Spleen (tissue), 11 donors: ENCODE data around the gene C12orf43. TPM values are rescaled to one million over a fixed set of nuclear protein-coding genes. Genes with fewer than 3 reads are reported as not detected.

Source experiments
- DNase-seq: peaks from one replicate; pipeline ENCODE4 v3.0.0-alpha.2; 2020
- H3K27ac ChIP-seq, 8 donors: fragments of 200-600 bp; sonication (generic) in 7 of 8; 1 replicate in 4 of 8; 2 replicates in 4 of 8; pipeline versions ENCODE4 v1.5.0 to v1.8.0; 2016 to 2021; ENCODE audit warnings: inconsistent platforms in 4 of 8, mild to moderate bottlenecking in 4 of 8, moderate library complexity in 1 of 8
- H3K27me3 ChIP-seq, 7 donors: fragments of 200-600 bp; sonication (generic) in 6 of 7; replicated peaks in 1 of 7; 1 replicate in 4 of 7; 2 replicates in 3 of 7; pipeline versions ENCODE4 v1.5.0 to v1.8.0; 2016 to 2021; ENCODE audit warnings: inconsistent platforms in 3 of 7, mild to moderate bottlenecking in 1 of 7
- H3K36me3 ChIP-seq, 6 donors: fragments of 200-600 bp; sonication (generic) in 5 of 6; 1 replicate in 4 of 6; 2 replicates in 2 of 6; pipeline versions ENCODE4 v1.5.0 to v1.8.0; 2016 to 2021; ENCODE audit warnings: inconsistent platforms in 2 of 6
- H3K4me1 ChIP-seq, 6 donors: fragments of 200-600 bp; sonication (generic) in 5 of 6; 1 replicate in 3 of 6; 2 replicates in 3 of 6; pipeline versions ENCODE4 v1.5.0 to v1.8.0; 2016 to 2021; ENCODE audit warnings: inconsistent platforms in 3 of 6
- H3K4me3 ChIP-seq, 8 donors: fragments of 200-600 bp; sonication (generic) in 7 of 8; 1 replicate in 4 of 8; 2 replicates in 4 of 8; pipeline versions ENCODE4 v1.5.0 to v1.8.0; 2016 to 2021; ENCODE audit warnings: inconsistent platforms in 4 of 8, mild to moderate bottlenecking in 4 of 8, moderate library complexity in 2 of 8
- H3K9me3 ChIP-seq, 8 donors: fragments of 200-600 bp; sonication (generic) in 7 of 8; 1 replicate in 4 of 8; 2 replicates in 4 of 8; pipeline versions ENCODE4 v1.5.0 to v1.8.0; 2016 to 2021; ENCODE audit warnings: inconsistent platforms in 4 of 8
- CTCF ChIP-seq, 11 experiments: fragments of 200-600 bp in 7 of 11; fragments of 450-650 bp in 4 of 11; sonication (generic) in 4 of 11; IDR thresholded peaks in 8 of 11; conservative IDR thresholded peaks in 3 of 11; 1 replicate in 7 of 11; 2 replicates in 4 of 11; pipeline versions ENCODE4 v1.4.0 to v1.8.0; 2016 to 2021; ENCODE audit warnings: antibody characterized with exemption in 11 of 11, inconsistent platforms in 4 of 11, mild to moderate bottlenecking in 1 of 11
- POLR2A ChIP-seq, 3 donors: fragments of 450-650 bp; IDR thresholded peaks; one replicate each; pipeline ENCODE4 v1.5.1; 2017; ENCODE audit warnings: antibody characterized with exemption in 3 of 3, mild to moderate bottlenecking in 1 of 3
- POLR2AphosphoS5 ChIP-seq, 3 donors: sonication (generic); formaldehyde crosslinking; IDR thresholded peaks; one replicate each; pipeline ENCODE4 v1.5.1; 2017; ENCODE audit warnings: antibody characterized with exemption in 3 of 3
- WGBS, 5 donors: extraction: QIAGEN DNeasy Blood & Tissue Kit in 3 of 5; methylation state at CpG; one replicate each; pipeline versions ENCODE4 v1.1.5 to v1.1.7; 2013 to 2018; 5-methylcytosine and 5-hydroxymethylcytosine counted together
- intact Hi-C: fragments of 100-400 bp; cut with DNase I; formaldehyde crosslinking; loops from one replicate; pipeline ENCODE4 v1.15.0; 2023; ENCODE audit warnings: low total_unique reads
- polyA plus RNA-seq, 3 donors: library from polyadenylated mRNA; stranded (reverse); fragments of 200-250 nt; gene quantifications; one replicate each; pipeline ENCODE4 v1.2.1, GENCODE V29; 2013
- total RNA-seq, 7 donors: library from RNA; depleted of rRNA in 3 of 7; stranded (reverse); fragments of >200 nt in 3 of 7; fragmentation: NEBNext Ultra II Directional in 4 of 7; extraction: Animal tissue kit (Norgen Biotek cat#: 25700) in 4 of 7; gene quantifications; one replicate each; pipeline versions ENCODE4 v1.1.0 to v1.2.1, GENCODE V29; 2016 to 2021
- donor health status: healthy with polysubstance abuse.
- donor health status: DM: no; HTN: no; CAD: no; lungs with moderate emphysema.
- donor health status: DM: no; HTN: no; CAD: no.
- donor health status: Bipolar disorder and iron deficiency.
- donor health status: healthy.
- donor health status: DM: no; HTN: no; CAD: no.
- donor health status: DM: yes; HTN: yes; CAD: no.

C12orf43 gene
- total and polyA plus RNA-seq, 10 donors, result 8.0 to 16.8 (median 11.7) TPM

- peaks cover 0 to 2% (median 0%) of the 10 kb centered on the region in 6 donors for H3K4me1 ChIP-seq
- H3K36me3 ChIP-seq, result peaks cover 0 to 88% (median 67%) of the 10 kb centered on the region in 6 donors
- intact Hi-C loops, result no loop called here
- H3K27me3 ChIP-seq, result no peaks in the 10 kb centered on the region
- no peak for TF ChIP-seq CTCF (IDR thresholded peaks at IDR 0.05 in 8 of 11, conservative IDR thresholded peaks at IDR 0.05 in 3 of 11)
- TF ChIP-seq POLR2AphosphoS5 (IDR thresholded peaks at IDR 0.05), result no peak
- TF ChIP-seq POLR2A (IDR thresholded peaks at IDR 0.05), result no peak
- DNase-seq, result no peak
- H3K4me3 ChIP-seq, result no peak overlapping the region
- 82 to 90% (median 85%) methylated on average over 10 of the region's 10 CpGs for WGBS, 5 donors
- H3K9me3 ChIP-seq, result no peaks in the 10 kb centered on the region
- H3K27ac ChIP-seq, result no peak overlapping the region
These were observed 6.5 kb downstream of the C12orf43 start for GRCh38 chr12:121009741-121010140.

- no peak for TF ChIP-seq POLR2A (IDR thresholded peaks at IDR 0.05)
- Histone ChIP-seq H3K9me3 (no peaks in the 10 kb centered on the region), H3K27ac (no peak overlapping the region), H3K4me3 (no peak overlapping the region), H3K4me1 (no peaks in the 10 kb centered on the region), H3K36me3 (peaks cover 2 to 98% (median 79%) of the 10 kb centered on the region in 6 donors), H3K27me3 (no peaks in the 10 kb centered on the region)
- 96 to 99% (median 96%) methylated on average over 8 of the region's 8 CpGs for WGBS, 5 donors
- intact Hi-C loops, result no loop called here
- DNase-seq, result no peak
These were observed 7.8 kb downstream of the C12orf43 start for GRCh38 chr12:121008347-121009098.

GRCh38 chr12:121005346-121005815 lies 10.9 kb downstream of the C12orf43 start:
- no peak overlapping the region for H3K4me3 ChIP-seq
- WGBS, 5 donors, result 47 to 69% (median 60%) methylated on average over 8 to 9 of the region's 9 CpGs
- DNase-seq, result peak; percentile 81
- TF ChIP-seq POLR2AphosphoS5 (IDR thresholded peaks at IDR 0.05), result peak; percentile 52 to 73 (median 57)
- TF ChIP-seq POLR2A (IDR thresholded peaks at IDR 0.05), result no peak
- TF ChIP-seq CTCF (IDR thresholded peaks at IDR 0.05 in 8 of 11, conservative IDR thresholded peaks at IDR 0.05 in 3 of 11), result peak in 10 of 11 experiments; percentile 30 to 75 (median 64)
- H3K9me3 ChIP-seq, result no peaks in the 10 kb centered on the region
- H3K4me1 ChIP-seq, result no peaks in the 10 kb centered on the region
- no peak overlapping the region for H3K27ac ChIP-seq
- intact Hi-C loops, result no loop called here
- H3K27me3 ChIP-seq, result no peaks in the 10 kb centered on the region
- peaks cover 2 to 98% (median 78%) of the 10 kb centered on the region in 6 donors for H3K36me3 ChIP-seq

GRCh38 chr12:121004253-121004815 lies 12.0 kb downstream of the C12orf43 start:
- no peaks in the 10 kb centered on the region for H3K4me1 ChIP-seq
- H3K4me3 ChIP-seq, result no peak overlapping the region
- intact Hi-C loops, result no loop called here
- no peak for TF ChIP-seq CTCF (IDR thresholded peaks at IDR 0.05 in 8 of 11, conservative IDR thresholded peaks at IDR 0.05 in 3 of 11)
- TF ChIP-seq POLR2A (IDR thresholded peaks at IDR 0.05), result no peak
- TF ChIP-seq POLR2AphosphoS5 (IDR thresholded peaks at IDR 0.05), result no peak
- H3K36me3 ChIP-seq, result peaks cover 2 to 88% (median 67%) of the 10 kb centered on the region in 6 donors
- DNase-seq, result peak; percentile 51
- WGBS, 5 donors, result 93 to 98% (median 95%) methylated on average over 13 to 16 of the region's 16 CpGs
- no peaks in the 10 kb centered on the region for H3K9me3 ChIP-seq
- peaks cover 0 to 3% (median 0%) of the 10 kb centered on the region in 7 donors for H3K27me3 ChIP-seq
- H3K27ac ChIP-seq, result no peak overlapping the region
